Right ventricle myocardium inferior (tissue), 1 donor: Measurements from ENCODE around the gene ANTXRL. TPM values are rescaled to one million over a fixed set of nuclear protein-coding genes. Genes with fewer than 3 reads are reported as not detected.
"Not testable (repeated sequence)": the region's sequence is repeated elsewhere in the genome, so short reads cannot be mapped to it uniquely, and the experiment has no call there.

Experiments
- ATAC-seq: fragments of 200-7000 bp; cut with Tn5 transposase; one replicate; pipeline ENCODE4 v1.9.1; 2020; ENCODE audit warnings: mild to moderate bottlenecking, moderate library complexity
- DNase-seq: peaks from one replicate; pipeline ENCODE4 v3.0.0; 2021; ENCODE audit errors: missing footprints
- intact Hi-C: fragments of 100-400 bp; cut with DNase I; formaldehyde crosslinking; loops from one replicate; pipeline ENCODE4 v1.11.0; 2022
- total RNA-seq: library from RNA; stranded (reverse); fragmentation: NEBNext Ultra II Directional; extraction: Animal tissue kit (Norgen Biotek cat#: 25700); gene quantifications from one replicate; pipeline ENCODE4 v1.2.1, GENCODE V29; 2021
- donor health status: DM: no; HTN: yes; CAD: no; lungs with severe emphysema.

ANTXRL gene
- total RNA-seq, 1 donor from 2014 or later = not detected

DNA sequence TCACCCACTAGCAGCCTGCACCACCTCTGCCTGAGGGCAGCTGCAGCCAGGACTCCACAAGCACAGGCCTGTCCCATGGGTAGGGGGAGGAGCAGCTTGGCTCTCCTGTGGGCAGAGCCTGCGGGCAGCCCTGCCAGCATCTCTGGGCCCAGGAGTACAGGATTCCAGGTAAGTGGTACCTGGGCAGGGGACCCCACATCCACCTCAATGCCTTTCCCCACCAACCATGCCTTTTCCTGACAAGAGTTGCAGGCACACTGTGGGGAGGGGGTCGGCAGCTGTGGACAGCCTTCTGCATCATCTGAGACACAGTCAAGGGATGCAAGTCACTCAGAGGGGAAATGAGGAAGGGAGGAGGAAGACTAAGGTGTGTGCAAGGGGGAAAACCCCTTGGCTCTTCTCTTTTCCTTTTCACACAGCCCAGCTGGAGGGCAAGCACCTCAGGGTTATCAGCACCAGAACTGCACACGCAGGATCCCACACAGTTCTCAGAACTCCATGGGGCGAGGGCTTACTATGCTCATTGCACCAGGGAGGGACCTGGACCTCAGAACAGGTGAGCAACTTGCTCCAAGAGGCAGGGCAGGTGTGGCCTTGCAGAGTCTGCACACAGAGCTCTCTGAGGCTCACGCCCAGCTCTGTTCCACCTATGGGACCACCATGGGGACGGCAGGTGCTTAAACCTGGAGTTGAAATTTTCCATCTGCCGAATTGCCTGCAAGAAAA, 16.5 kb upstream of the ANTXRL start:
- intact Hi-C loops = no loop called here
- ATAC-seq = no peak
- no peak for DNase-seq

DNA sequence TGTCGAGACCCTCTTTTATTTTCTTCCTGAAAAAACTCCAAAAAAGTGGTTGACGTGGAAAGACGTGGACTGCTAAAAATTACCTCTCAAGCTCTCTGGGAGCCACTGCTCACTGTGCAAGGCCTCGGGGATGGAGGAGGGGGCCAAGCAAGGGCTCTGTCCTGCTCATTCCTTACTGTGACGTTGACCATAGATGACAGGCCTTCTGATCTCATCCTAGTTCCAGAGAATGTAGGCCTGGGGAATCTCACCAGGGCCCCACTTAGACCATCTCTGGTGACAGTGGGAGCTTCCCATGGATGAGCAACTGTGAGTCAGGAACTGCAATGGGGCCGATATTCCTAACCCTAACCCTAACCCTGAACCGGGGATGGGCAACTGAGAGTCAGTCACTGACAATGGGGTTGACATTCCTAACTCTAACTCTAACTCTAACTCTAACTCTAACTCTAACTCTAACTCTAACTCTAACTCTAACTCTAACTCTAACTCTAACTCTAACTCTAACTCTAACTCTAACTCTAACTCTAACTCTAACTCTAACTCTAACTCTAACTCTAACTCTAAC, 15.8 kb upstream of the ANTXRL start:
- intact Hi-C loops, ATAC-seq, DNase-seq: not testable (repeated sequence)

GRCh38 chr10:46271795-46272499, 14.8 kb upstream of the ANTXRL start:
- DNase-seq, ATAC-seq, intact Hi-C loops: not testable (repeated sequence)

- intact Hi-C loops = no loop called here
- DNase-seq (no peak), ATAC-seq (no peak)
Measured at GRCh38 chr10:46272863-46273415, 13.9 kb upstream of the ANTXRL start.

GRCh38 chr10:46273506-46274477, 13.0 kb upstream of the ANTXRL start:
- intact Hi-C loops = no loop called here
- ATAC-seq = no peak

GRCh38 chr10:46277840-46278239, 9.0 kb upstream of the ANTXRL start:
- no peak for ATAC-seq
- intact Hi-C loops = no loop called here
- no peak for DNase-seq

More at GRCh38 chr10:46273506-46274477, 13.0 kb upstream of the ANTXRL start:
- no peak for DNase-seq

DNA sequence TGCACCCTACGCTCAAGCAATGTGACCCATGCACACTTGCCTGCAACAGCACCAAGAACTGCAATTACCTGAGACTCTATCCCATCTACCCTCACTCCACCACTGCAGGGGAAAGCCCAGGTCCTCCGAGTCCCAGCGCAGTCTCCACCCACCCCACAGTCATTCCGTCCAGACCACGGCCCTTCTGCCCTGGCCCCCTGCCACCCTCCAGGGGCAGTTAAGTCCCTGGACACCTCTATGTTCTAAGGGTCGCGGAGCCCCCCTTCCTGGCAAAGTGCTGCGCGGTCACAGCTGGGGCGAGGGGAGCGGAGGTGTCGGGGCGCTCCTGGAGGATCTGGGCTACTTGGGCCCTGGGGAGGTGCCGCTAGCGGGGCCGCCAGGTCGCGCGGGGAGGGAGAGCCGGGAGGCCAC, 4.4 kb upstream of the ANTXRL start:
- DNase-seq, ATAC-seq, intact Hi-C loops: not testable (repeated sequence)

- intact Hi-C loops = no loop called here
- peak; percentile 94 for ATAC-seq
- peak; percentile 94 for DNase-seq
Measured at GRCh38 chr10:46282842-46283574, 3.8 kb upstream of the ANTXRL start.

DNA sequence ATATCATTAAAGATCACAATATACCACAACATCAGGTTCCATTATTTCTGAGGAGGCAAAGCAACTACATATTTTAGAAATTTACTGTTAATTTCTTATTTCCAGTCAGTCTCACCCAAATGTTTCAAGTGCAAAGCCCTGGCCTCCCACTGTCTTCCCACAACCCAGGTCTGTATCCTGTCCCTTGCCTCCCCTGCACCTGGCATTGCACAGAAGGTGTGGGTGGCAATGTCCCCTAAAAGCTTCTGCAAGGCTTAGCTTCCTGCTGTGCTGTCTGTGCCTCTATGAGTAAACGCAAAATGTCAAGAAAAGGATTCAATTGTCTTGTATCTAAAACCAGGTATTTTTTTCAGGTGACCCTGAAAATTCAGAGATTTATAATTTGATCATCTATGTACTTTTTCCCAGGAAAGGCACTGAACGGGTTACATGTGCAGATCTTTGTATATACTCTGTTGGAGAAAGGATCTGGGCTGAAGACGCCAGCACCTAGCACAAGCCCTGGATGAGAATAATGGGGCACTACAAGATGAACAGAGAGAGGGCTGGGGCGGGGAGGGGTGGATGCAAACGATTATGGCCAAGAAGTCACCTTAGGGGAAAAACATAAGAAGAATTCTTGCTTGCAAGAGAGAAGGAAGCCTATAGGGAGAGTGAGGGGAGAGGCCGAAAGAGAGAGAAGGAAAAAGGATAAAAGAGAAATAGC, 3.1 kb upstream of the ANTXRL start:
- intact Hi-C loops = no loop called here
- DNase-seq (peak; percentile 37), ATAC-seq (no peak)

- ATAC-seq (peak; percentile 95), DNase-seq (peak; percentile 94)
- intact Hi-C loops = no loop called here
Measured at GRCh38 chr10:46284286-46285229, 2.2 kb upstream of the ANTXRL start.

DNA sequence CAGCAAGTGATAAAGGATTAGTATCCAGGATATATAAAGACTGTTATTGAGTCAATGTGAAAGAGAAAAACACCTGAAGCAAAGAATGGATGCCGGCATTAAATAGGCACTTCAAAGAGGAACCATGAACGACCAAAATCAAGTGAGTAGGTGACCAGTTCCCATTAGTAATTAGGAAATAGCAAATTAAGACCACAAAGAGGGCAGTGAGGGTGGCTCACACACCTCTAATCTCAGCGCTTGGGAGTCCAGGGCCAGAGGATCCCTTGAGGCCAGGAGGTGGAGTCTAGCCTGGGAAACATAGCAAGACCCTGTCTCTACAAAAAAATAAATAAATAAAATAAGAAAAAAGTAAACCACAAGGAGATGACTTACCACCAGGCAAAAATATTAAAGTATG, 1.5 kb upstream of the ANTXRL start:
- intact Hi-C loops = no loop called here

GRCh38 chr10:46285966-46286620, 704 bp upstream of the ANTXRL start:
- no peak for ATAC-seq
- no peak for DNase-seq
- intact Hi-C loops = no loop called here

More for the DNA sequence above, 1.5 kb upstream of the ANTXRL start:
- DNase-seq (no peak), ATAC-seq (no peak)

GRCh38 chr10:46287846-46288477, 1.2 kb downstream of the ANTXRL start:
- intact Hi-C loops = no loop called here
- ATAC-seq = no peak
- DNase-seq = no peak

- ATAC-seq (no peak), DNase-seq (no peak)
- intact Hi-C loops = no loop called here
Measured at GRCh38 chr10:46288601-46289206, 1.9 kb downstream of the ANTXRL start.
